ENCODE measurements around the gene AFP. TPM values are rescaled to one million over a fixed set of nuclear protein-coding genes. Genes with fewer than 3 reads are reported as not detected.
A peak's percentile ranks its signal among the peaks of the same experiment; 100 is the strongest.

The AFP gene
- total and polyA plus RNA-seq, 2 of the 13 experiments (the other 11 are each of a cell fraction or from before 2014, with no cell fraction given) = 9,434 to 13,105 TPM

GRCh38 chr4:73440653-73441052 lies 4.6 kb downstream of the AFP start (continued):
- TF ChIP-seq ARID4A (CRISPR knock-in tag; IDR thresholded peaks at IDR 0.05; ENCODE audit: borderline replicate concordance) (no peak), ZHX1 (CRISPR knock-in tag; IDR thresholded peaks at IDR 0.05; ENCODE audit: low read depth) (0 out of 2 replicates have a peak, but pooled peaks have one; percentile 18), MAFG (CRISPR knock-in tag; IDR thresholded peaks at IDR 0.05) (no peak), ATF2 (CRISPR knock-in tag; IDR thresholded peaks at IDR 0.05) (0 out of 2 replicates have a peak, but pooled peaks have one; percentile 11), GMEB2 (CRISPR knock-in tag; IDR thresholded peaks at IDR 0.05; ENCODE audit: low read depth) (no peak), PITX1 (CRISPR knock-in tag; IDR thresholded peaks at IDR 0.05) (no peak), THAP11 (CRISPR knock-in tag; IDR thresholded peaks at IDR 0.05) (no peak), ZNF331 (CRISPR knock-in tag; IDR thresholded peaks at IDR 0.05) (0 out of 2 replicates have a peak, but pooled peaks have one; percentile 6), HNF4A (CRISPR knock-in tag; IDR thresholded peaks at IDR 0.05) (no peak), HNRNPH1 (optimal IDR thresholded peaks at IDR 0.05; ENCODE audit: low read depth, low read length) (no peak), HDAC1 (CRISPR knock-in tag; IDR thresholded peaks at IDR 0.05) (no peak), BRD4 (CRISPR knock-in tag; IDR thresholded peaks at IDR 0.05) (no peak), ADNP (CRISPR knock-in tag; IDR thresholded peaks at IDR 0.05) (no peak), HDAC6 (IDR thresholded peaks at IDR 0.05; ENCODE audit: low read depth, low read length) (no peak), NCOA5 (CRISPR knock-in tag; IDR thresholded peaks at IDR 0.05) (no peak), GLMP (CRISPR knock-in tag; IDR thresholded peaks at IDR 0.05; ENCODE audit: borderline replicate concordance) (no peak), SOX13 (IDR thresholded peaks at IDR 0.05) (no peak), SOX13 (CRISPR knock-in tag; conservative IDR thresholded peaks at IDR 0.05 in 1 of 2, IDR thresholded peaks at IDR 0.05 in 1 of 2) (no peak), CCAR2 (optimal IDR thresholded peaks at IDR 0.05; ENCODE audit: low read depth, low read length) (no peak)
